Measurements from ENCODE around the gene TSPAN18.

DNA sequence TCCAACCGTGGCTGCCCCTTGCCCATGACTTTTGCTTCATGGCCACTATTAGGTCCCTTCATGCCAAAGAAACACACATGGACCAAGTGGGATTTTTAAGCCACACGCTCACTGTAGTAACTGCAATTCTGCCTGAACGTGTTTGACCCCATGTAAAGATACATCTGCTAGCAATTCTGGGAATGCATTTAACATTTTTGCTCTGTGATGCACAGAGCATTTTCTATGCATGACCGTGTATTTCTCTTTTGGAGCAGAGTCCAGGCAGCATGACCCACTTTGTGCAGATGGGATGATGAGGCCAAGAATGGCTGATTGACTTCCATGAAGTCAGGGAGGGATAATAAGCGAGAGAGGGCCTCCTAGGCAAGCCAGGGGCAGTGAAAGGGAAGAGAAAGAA lies 115.5 kb downstream of the TSPAN18 start:
- no peak for TF ChIP-seq EP300 (IDR thresholded peaks at IDR 0.05)
- TF ChIP-seq, protein P1, sequence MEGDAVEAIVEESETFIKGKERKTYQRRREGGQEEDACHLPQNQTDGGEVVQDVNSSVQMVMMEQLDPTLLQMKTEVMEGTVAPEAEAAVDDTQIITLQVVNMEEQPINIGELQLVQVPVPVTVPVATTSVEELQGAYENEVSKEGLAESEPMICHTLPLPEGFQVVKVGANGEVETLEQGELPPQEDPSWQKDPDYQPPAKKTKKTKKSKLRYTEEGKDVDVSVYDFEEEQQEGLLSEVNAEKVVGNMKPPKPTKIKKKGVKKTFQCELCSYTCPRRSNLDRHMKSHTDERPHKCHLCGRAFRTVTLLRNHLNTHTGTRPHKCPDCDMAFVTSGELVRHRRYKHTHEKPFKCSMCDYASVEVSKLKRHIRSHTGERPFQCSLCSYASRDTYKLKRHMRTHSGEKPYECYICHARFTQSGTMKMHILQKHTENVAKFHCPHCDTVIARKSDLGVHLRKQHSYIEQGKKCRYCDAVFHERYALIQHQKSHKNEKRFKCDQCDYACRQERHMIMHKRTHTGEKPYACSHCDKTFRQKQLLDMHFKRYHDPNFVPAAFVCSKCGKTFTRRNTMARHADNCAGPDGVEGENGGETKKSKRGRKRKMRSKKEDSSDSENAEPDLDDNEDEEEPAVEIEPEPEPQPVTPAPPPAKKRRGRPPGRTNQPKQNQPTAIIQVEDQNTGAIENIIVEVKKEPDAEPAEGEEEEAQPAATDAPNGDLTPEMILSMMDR (IDR thresholded peaks at IDR 0.05) = no peak
